Panc1 (cell line): ENCODE data around the gene LRP2.

Source experiments
- CTCF ChIP-seq: fragments of 450-650 bp; IDR thresholded peaks from 2 replicates; pipeline ENCODE4 v1.5.1; 2017; ENCODE audit warnings: mild to moderate bottlenecking
- POLR2AphosphoS5 ChIP-seq: IDR thresholded peaks from 2 replicates; pipeline ENCODE4 v1.6.1; 2012; ENCODE audit warnings: mild to moderate bottlenecking, low read depth, low read length, moderate library complexity
- TCF7L2 ChIP-seq: IDR thresholded peaks from 2 replicates; pipeline ENCODE4 v1.6.1; 2011; ENCODE audit warnings: mild to moderate bottlenecking, low read depth, low read length, inconsistent platforms
- TF ChIP-seq, protein P1 (sequence below), 2 experiments: IDR thresholded peaks; 2 replicates each; pipeline ENCODE4 v1.6.1; 2011 to 2012; ENCODE audit warnings: low read depth in 2 of 2, control low read depth in 1 of 2, low read length in 1 of 2, mild to moderate bottlenecking in 1 of 2, moderate library complexity in 1 of 2; ENCODE audit not compliant: insufficient read depth in 1 of 2

DNA sequence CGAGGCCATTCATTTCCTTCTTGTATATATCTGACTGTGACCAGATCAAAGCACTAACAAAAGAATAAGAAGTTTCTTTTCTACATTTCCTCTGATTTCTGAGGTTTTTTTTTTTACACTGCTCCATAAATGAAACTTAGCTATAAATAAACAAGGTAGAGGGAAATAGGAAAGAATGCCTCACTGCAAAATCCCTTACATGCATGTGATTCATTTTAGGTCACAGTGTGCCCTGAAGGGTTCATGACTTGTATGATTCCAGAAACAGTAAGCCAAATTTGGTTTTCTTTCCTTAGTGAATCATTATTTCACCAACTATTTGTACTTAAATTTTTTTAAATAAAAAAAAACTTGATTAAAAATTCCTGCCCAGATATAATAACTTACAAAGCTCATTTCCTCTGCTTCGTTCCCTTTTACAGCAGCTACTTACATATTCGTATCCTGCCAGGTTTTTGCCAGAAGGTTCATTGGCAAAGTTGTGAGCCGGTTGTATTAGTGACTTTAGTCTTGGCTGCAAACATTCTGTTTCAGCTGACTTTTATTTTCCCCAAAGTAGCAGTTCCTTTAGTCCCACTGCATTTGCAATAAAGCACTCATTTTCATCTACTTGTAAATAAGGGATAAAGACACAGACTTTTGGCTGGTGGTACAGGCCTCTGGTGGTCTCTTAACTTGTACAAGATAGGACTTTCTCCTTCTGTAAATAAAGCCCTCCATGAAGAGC is 58.6 kb downstream of the LRP2 start:
- TF ChIP-seq CTCF (no peak), POLR2AphosphoS5 (no peak), TCF7L2 (no peak)
- TF ChIP-seq, protein P1, sequence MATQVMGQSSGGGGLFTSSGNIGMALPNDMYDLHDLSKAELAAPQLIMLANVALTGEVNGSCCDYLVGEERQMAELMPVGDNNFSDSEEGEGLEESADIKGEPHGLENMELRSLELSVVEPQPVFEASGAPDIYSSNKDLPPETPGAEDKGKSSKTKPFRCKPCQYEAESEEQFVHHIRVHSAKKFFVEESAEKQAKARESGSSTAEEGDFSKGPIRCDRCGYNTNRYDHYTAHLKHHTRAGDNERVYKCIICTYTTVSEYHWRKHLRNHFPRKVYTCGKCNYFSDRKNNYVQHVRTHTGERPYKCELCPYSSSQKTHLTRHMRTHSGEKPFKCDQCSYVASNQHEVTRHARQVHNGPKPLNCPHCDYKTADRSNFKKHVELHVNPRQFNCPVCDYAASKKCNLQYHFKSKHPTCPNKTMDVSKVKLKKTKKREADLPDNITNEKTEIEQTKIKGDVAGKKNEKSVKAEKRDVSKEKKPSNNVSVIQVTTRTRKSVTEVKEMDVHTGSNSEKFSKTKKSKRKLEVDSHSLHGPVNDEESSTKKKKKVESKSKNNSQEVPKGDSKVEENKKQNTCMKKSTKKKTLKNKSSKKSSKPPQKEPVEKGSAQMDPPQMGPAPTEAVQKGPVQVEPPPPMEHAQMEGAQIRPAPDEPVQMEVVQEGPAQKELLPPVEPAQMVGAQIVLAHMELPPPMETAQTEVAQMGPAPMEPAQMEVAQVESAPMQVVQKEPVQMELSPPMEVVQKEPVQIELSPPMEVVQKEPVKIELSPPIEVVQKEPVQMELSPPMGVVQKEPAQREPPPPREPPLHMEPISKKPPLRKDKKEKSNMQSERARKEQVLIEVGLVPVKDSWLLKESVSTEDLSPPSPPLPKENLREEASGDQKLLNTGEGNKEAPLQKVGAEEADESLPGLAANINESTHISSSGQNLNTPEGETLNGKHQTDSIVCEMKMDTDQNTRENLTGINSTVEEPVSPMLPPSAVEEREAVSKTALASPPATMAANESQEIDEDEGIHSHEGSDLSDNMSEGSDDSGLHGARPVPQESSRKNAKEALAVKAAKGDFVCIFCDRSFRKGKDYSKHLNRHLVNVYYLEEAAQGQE (IDR thresholded peaks at IDR 0.05; ENCODE audit: insufficient read depth in 1 of 2, low read depth in 2 of 2, low read length in 1 of 2) = no peak
